K562 (cell line): Measurements from ENCODE around the gene PARD3B. TPM values are rescaled to one million over a fixed set of nuclear protein-coding genes. Genes with fewer than 3 reads are reported as not detected.

Experiments
- ATAC-seq: fragments of 200-7000 bp; cut with Tn5 transposase; 3 replicates; pipeline ENCODE4 v1.9.1; 2020; ENCODE audit warnings: moderate library complexity
- BruUV-seq: library from RNA; stranded (reverse); fragments of 400-500 nt; replicated peaks from 2 replicates; lab custom pipeline; 2021; lab: Mats Ljungman, UMichigan
- CTCF ChIA-PET: fragments of 300-600 bp; formaldehyde crosslinking; extraction: SDS; loops from one replicate; lab custom pipeline; 2021; ENCODE audit warnings: low intra/inter-chr PET ratio; lab: Yijun Ruan, JAX
- POLR2A ChIA-PET: fragments of 300-600, 350-650 bp; sonication (Branson Sonifier 250); formaldehyde crosslinking; extraction: SDS; loops from one replicate; lab custom pipeline; 2021; ENCODE audit warnings: antibody characterized with exemption, inconsistent platforms; lab: Yijun Ruan, JAX
- DNase-seq, 4 experiments: peaks; one replicate each; pipeline versions ENCODE4 v3.0.0 to v3.0.0-alpha.2; 2011 to 2018; ENCODE audit warnings: low spot score in 3 of 4, mixed read lengths in 3 of 4; ENCODE audit errors: extremely low read depth in 1 of 4
- FAIRE-seq: peaks from 2 replicates; lab custom pipeline; 2011; peaks lifted over from hg19 to GRCh38; lab: Jason Lieb, UNC
- H2AFZ ChIP-seq: 2 replicates; pipeline ENCODE4 v1.6.0; 2011; ENCODE audit warnings: low read depth, low read length, control low read depth, inconsistent platforms
- H3K27ac ChIP-seq: fragments of 200-600 bp; 3 replicates; pipeline ENCODE4 v1.8.0; 2011; ENCODE audit warnings: low read depth, mild to moderate bottlenecking, control low read depth, inconsistent platforms, low read length, moderate library complexity, mixed read lengths; ENCODE audit errors: extremely low read depth
- H3K27me3 ChIP-seq, 2 experiments: fragments of 300-600 bp in 1 of 2; 2 replicates in 1 of 2; 3 replicates in 1 of 2; pipeline versions ENCODE4 v1.6.0 to v1.8.0; 2011; ENCODE audit warnings: inconsistent platforms in 2 of 2, low read length in 2 of 2, mild to moderate bottlenecking in 1 of 2, mixed read lengths in 1 of 2, moderate library complexity in 1 of 2; ENCODE audit not compliant: control insufficient read depth in 2 of 2, insufficient read depth in 2 of 2
- H3K36me3 ChIP-seq: fragments of 300-600 bp; 3 replicates; pipeline ENCODE4 v1.8.0; 2011; ENCODE audit warnings: mild to moderate bottlenecking, low read length, inconsistent platforms; ENCODE audit not compliant: control insufficient read depth, insufficient read depth
- H3K4me1 ChIP-seq, 2 experiments: fragments of 200-600 bp in 1 of 2; replicated peaks in 1 of 2; 2 replicates in 1 of 2; 3 replicates in 1 of 2; pipeline versions ENCODE4 v1.5.1 to v1.8.0; 2011; ENCODE audit warnings: inconsistent platforms in 2 of 2, low read length in 2 of 2, mild to moderate bottlenecking in 1 of 2, mixed read lengths in 1 of 2, moderate library complexity in 1 of 2; ENCODE audit not compliant: control insufficient read depth in 2 of 2, insufficient read depth in 2 of 2
- H3K4me2 ChIP-seq: 2 replicates; pipeline ENCODE4 v1.6.1; 2011; ENCODE audit warnings: low read length, control low read depth, inconsistent platforms, mixed read lengths; ENCODE audit not compliant: insufficient read depth
- H3K4me3 ChIP-seq: fragments of 200-600 bp; sonication (generic), shearing (Covaris generic); 2 replicates; pipeline ENCODE4 v1.5.1; 2016; ENCODE audit warnings: control low read depth, inconsistent platforms
- H3K79me2 ChIP-seq: fragments of 200-600 bp; 3 replicates; pipeline ENCODE4 v1.8.0; 2011; ENCODE audit warnings: low read length, inconsistent platforms; ENCODE audit not compliant: control insufficient read depth, insufficient read depth
- H3K9ac ChIP-seq, 2 experiments: 2 replicates each; pipeline versions ENCODE4 v1.6.0 to v1.6.1; 2011; ENCODE audit warnings: low read depth in 2 of 2, low read length in 2 of 2, control low read depth in 1 of 2, inconsistent platforms in 1 of 2, mild to moderate bottlenecking in 1 of 2, mixed read lengths in 1 of 2; ENCODE audit not compliant: insufficient read depth in 1 of 2
- H3K9me1 ChIP-seq: one replicate; pipeline ENCODE4 v1.6.0; 2011; ENCODE audit warnings: inconsistent platforms, mild to moderate bottlenecking, low read length, moderate library complexity; ENCODE audit not compliant: control insufficient read depth, insufficient read depth
- H3K9me3 ChIP-seq: replicated peaks from 2 replicates; pipeline ENCODE4 v1.5.1; 2011; ENCODE audit warnings: low read depth, low read length, inconsistent platforms; ENCODE audit not compliant: control insufficient read depth, insufficient read depth
- H4K20me1 ChIP-seq: replicated peaks from 2 replicates; pipeline ENCODE4 v1.6.1; 2011; ENCODE audit warnings: low read length, inconsistent platforms, mixed read lengths; ENCODE audit not compliant: control insufficient read depth, insufficient read depth
- ETV6 ChIP-seq, 3 experiments: fragments of 150-350 bp in 1 of 3; sonication (generic) in 1 of 3; formaldehyde crosslinking in 1 of 3; IDR thresholded peaks; 2 replicates each; pipeline versions ENCODE4 v1.6.1 to v1.8.0; 2014 to 2022; ENCODE audit warnings: borderline replicate concordance in 2 of 3, low read depth in 2 of 3, antibody characterized with exemption in 1 of 3, low read length in 1 of 3, mild to moderate bottlenecking in 1 of 3, missing genetic modification reagents in 1 of 3
- NR2C1 ChIP-seq, 2 experiments: fragments of 450-650 bp; IDR thresholded peaks; 2 replicates each; pipeline ENCODE4 v1.6.1; 2017; ENCODE audit warnings: mild to moderate bottlenecking in 2 of 2, antibody characterized with exemption in 1 of 2, inconsistent platforms in 1 of 2, missing compliant biosample characterization in 1 of 2, missing genetic modification characterization in 1 of 2
- PHB ChIP-seq: fragments of 250-450 bp; sonication (Bioruptor Pico); IDR thresholded peaks from 2 replicates; pipeline ENCODE4 v1.5.0; 2021
- POLR2H ChIP-seq: IDR thresholded peaks from 2 replicates; pipeline ENCODE4 v1.6.1; 2016; ENCODE audit warnings: missing genetic modification characterization, low read depth, mild to moderate bottlenecking, control low read depth, missing compliant biosample characterization, moderate library complexity
- PYGO2 ChIP-seq: fragments of 450-650 bp; IDR thresholded peaks from 2 replicates; pipeline ENCODE4 v1.6.1; 2016; ENCODE audit warnings: mild to moderate bottlenecking, missing genetic modification characterization, moderate library complexity, missing compliant biosample characterization
- SPI1 ChIP-seq: IDR thresholded peaks from 2 replicates; pipeline ENCODE4 v1.6.1; 2011; ENCODE audit warnings: low read depth, low read length, control low read depth, borderline replicate concordance
- TFAP4 ChIP-seq: sonication (generic); formaldehyde crosslinking; IDR thresholded peaks from 2 replicates; pipeline ENCODE4 v1.8.0; 2022; ENCODE audit warnings: missing genetic modification reagents, mild to moderate bottlenecking, moderate library complexity, borderline replicate concordance
- USF2 ChIP-seq: sonication (generic); formaldehyde crosslinking; IDR thresholded peaks from 2 replicates; pipeline ENCODE4 v1.5.0; 2020; ENCODE audit warnings: missing genetic modification reagents
- ZFP91 ChIP-seq: sonication (generic); formaldehyde crosslinking; IDR thresholded peaks from 2 replicates; pipeline ENCODE4 v1.8.0; 2022; ENCODE audit warnings: mild to moderate bottlenecking, missing genetic modification reagents
- ZNF217 ChIP-seq: sonication (generic); formaldehyde crosslinking; IDR thresholded peaks from 2 replicates; pipeline ENCODE4 v1.8.0; 2022; ENCODE audit warnings: mild to moderate bottlenecking, missing genetic modification reagents
- ZNF280B ChIP-seq: fragments of 250-450 bp; sonication (Bioruptor Pico); IDR thresholded peaks from 2 replicates; pipeline ENCODE4 v1.5.1; 2021; ENCODE audit warnings: mild to moderate bottlenecking
- ZNF583 ChIP-seq: fragments of 250-450 bp; sonication (Bioruptor Pico); IDR thresholded peaks from 2 replicates; pipeline ENCODE4 v1.4.0; 2020
- ZNF764 ChIP-seq: fragments of 250-450 bp; sonication (Bioruptor Pico); IDR thresholded peaks from 2 replicates; pipeline ENCODE4 v1.4.0; 2020; ENCODE audit warnings: low read depth, mild to moderate bottlenecking, moderate library complexity
- WGBS: fragments of 100-300 bp; shearing (Covaris generic); methylation state at CpG from one replicate; pipeline ENCODE4 v1.1.6; 2016; ENCODE audit warnings: low coverage, mixed read lengths; ENCODE audit not compliant: insufficient coverage; ENCODE audit errors: missing lambda C conversion rate; 5-methylcytosine and 5-hydroxymethylcytosine counted together
- in situ Hi-C: fragments of 300-500 bp; cut with MboI; formaldehyde crosslinking; loops from 4 replicates; pipeline ENCODE4 v1.15.0; 2018; ENCODE audit warnings: inconsistent platforms, mixed read lengths
- intact Hi-C: fragments of 100-400 bp; cut with micrococcal nuclease; formaldehyde crosslinking; loops from 2 replicates; pipeline ENCODE4 v1.14.2; 2022
- polyA plus RNA-seq, 8 experiments: library from polyadenylated mRNA; depleted of rRNA in 4 of 8; stranded (reverse) in 5 of 8; unstranded in 3 of 8; fragments of >200 nt; fragmentation: Nextera tagmentation in 2 of 8; fragmentation: Illumina TruSeq in 1 of 8; extraction: Ambion mirVana in 2 of 8; extraction: Trizol in 1 of 8; gene quantifications; 2 replicates each; pipeline versions ENCODE4 v1.2.1 to v1.2.3, GENCODE V29; 2011 to 2014; ENCODE audit warnings: inconsistent platforms in 1 of 8, missing spikeins in 1 of 8
- total RNA-seq, 7 experiments: library from RNA; depleted of rRNA in 6 of 7; stranded (reverse); fragments of >200 nt in 6 of 7; fragmentation: Illumina TruSeq in 2 of 7; extraction: Trizol in 2 of 7; gene quantifications; 2 replicates each; pipeline versions ENCODE4 v1.2.1 to v1.2.3, GENCODE V29; 2011 to 2021; ENCODE audit warnings: low replicate concordance in 1 of 7

The PARD3B gene
- total and polyA plus RNA-seq, 9 of the 15 experiments (the other 6 are each of a cell fraction or from before 2014, with no cell fraction given), result 0.15 to 3.0 (median 1.1) TPM

- no peak for TF ChIP-seq ZFP91 (CRISPR knock-in tag)
Observed at GRCh38 chr2:204722691-204723090, 177.4 kb downstream of the PARD3B start (continued).

- in situ Hi-C loops (no loop called here), intact Hi-C loops (no loop called here)
- Histone ChIP-seq H3K4me1 (no peaks in the 10 kb centered on the region), H3K9me3 (no peaks in the 10 kb centered on the region), H3K4me2 (no peak overlapping the region), H3K9me1 (no peaks in the 10 kb centered on the region), H3K27ac (no peak overlapping the region), H3K36me3 (no peaks in the 10 kb centered on the region), H3K9ac (no peak overlapping the region), H3K27me3 (no peaks in the 10 kb centered on the region), H4K20me1 (no peaks in the 10 kb centered on the region), H2AFZ (no peak overlapping the region), H3K79me2 (no peaks in the 10 kb centered on the region), H3K4me3 (no peak overlapping the region)
- ChIA-PET POLR2A (no interaction called here), CTCF (no interaction called here)
- no peak for ATAC-seq
- 24% methylated on average over 3 of the region's 3 CpGs for WGBS
- BruUV-seq, result no TSS peak
- no peak for DNase-seq
- FAIRE-seq, result no peak
- no peak for TF ChIP-seq TFAP4 (CRISPR knock-in tag)
- TF ChIP-seq ZNF583 (CRISPR knock-in tag), result no peak
- TF ChIP-seq ZNF217 (CRISPR knock-in tag), result no peak
- no peak for TF ChIP-seq SPI1
- TF ChIP-seq PHB (CRISPR knock-in tag), result no peak
- TF ChIP-seq ZNF280B, result no peak
- TF ChIP-seq POLR2H, result no peak
- TF ChIP-seq NR2C1 (IDR thresholded peaks at IDR 0.05), result no peak
- no peak for TF ChIP-seq NR2C1 (tag; IDR thresholded peaks at IDR 0.05)
- no peak for TF ChIP-seq USF2 (CRISPR knock-in tag)
- TF ChIP-seq ETV6 (IDR thresholded peaks at IDR 0.05; ENCODE audit: borderline replicate concordance in 1 of 2, low read depth in 2 of 2, low read length in 1 of 2), result no peak
- TF ChIP-seq ETV6 (CRISPR knock-in tag; IDR thresholded peaks at IDR 0.05; ENCODE audit: borderline replicate concordance), result no peak
- TF ChIP-seq PYGO2 (tag), result no peak
- no peak for TF ChIP-seq ZNF764 (CRISPR knock-in tag)
Observed at GRCh38 chr2:204725693-204726360, 180.6 kb downstream of the PARD3B start.
